KOPT-K1 (cell line): ENCODE data around the gene RAB3C.
"Not testable (repeated sequence)": the region's sequence is repeated elsewhere in the genome, so short reads cannot be mapped to it uniquely, and the experiment has no call there.

Source experiments
- H3K27ac ChIP-seq: fragments of 200-600 bp; sonication (generic); 2 replicates; pipeline ENCODE4 v1.5.1; 2016; ENCODE audit warnings: antibody characterized with exemption, mild to moderate bottlenecking, low read depth, low read length; ENCODE audit not compliant: poor library complexity, severe bottlenecking
- H3K36me3 ChIP-seq: fragments of 200-600 bp; sonication (generic); 2 replicates; pipeline ENCODE4 v1.5.1; 2017; ENCODE audit warnings: antibody characterized with exemption, mild to moderate bottlenecking, low read length, moderate library complexity; ENCODE audit not compliant: insufficient read depth
- H3K9me3 ChIP-seq: fragments of 200-600 bp; sonication (generic); 2 replicates; pipeline ENCODE4 v1.5.1; 2017; ENCODE audit warnings: antibody characterized with exemption, low read length, mild to moderate bottlenecking; ENCODE audit not compliant: insufficient read depth, poor library complexity, severe bottlenecking

RAB3C gene, protein sequence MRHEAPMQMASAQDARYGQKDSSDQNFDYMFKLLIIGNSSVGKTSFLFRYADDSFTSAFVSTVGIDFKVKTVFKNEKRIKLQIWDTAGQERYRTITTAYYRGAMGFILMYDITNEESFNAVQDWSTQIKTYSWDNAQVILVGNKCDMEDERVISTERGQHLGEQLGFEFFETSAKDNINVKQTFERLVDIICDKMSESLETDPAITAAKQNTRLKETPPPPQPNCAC

DNA sequence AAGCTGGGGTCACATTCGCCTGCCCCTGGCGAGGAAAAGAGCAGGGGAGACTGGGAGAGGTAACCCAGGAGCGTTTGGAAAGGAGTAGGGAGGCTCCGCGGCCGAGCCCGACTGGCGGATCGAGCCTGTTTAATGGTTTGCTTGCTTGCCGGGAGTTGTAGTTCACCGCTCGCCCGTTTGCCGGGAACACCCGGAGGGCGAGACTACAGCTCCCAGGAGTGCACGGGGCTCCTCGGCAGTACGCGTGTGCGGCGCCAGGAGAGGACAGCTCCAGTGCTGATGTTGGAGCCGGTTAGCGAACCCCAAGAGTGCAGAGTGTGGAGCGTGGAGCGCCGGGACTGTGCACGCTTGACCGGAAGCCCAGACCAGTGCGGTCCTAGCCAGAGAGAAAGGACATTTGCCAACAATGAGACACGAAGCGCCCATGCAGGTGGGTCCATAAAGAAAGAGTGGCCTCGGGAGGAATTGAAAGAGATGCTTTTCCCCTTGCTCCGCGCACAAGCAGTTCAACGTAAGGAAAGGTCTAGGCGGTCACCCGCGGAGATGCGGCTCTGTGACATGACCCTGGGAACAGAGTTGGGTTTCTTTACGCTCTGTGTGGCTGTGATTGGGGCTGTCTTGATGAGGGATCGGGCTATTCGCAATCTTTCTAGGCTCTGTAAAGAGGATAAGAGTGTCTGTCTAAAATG, at the start of gene RAB3C:
Gene RAB3C (plus strand): TSS at position 273 of the 689 bp plus-strand sequence. CDS start 134 bp downstream, at position 407.
- H3K9me3 ChIP-seq = no peaks in the 10 kb centered on the region
- H3K36me3 ChIP-seq = no peaks in the 10 kb centered on the region
- H3K27ac ChIP-seq = no peak within 1 kb of the TSS

DNA sequence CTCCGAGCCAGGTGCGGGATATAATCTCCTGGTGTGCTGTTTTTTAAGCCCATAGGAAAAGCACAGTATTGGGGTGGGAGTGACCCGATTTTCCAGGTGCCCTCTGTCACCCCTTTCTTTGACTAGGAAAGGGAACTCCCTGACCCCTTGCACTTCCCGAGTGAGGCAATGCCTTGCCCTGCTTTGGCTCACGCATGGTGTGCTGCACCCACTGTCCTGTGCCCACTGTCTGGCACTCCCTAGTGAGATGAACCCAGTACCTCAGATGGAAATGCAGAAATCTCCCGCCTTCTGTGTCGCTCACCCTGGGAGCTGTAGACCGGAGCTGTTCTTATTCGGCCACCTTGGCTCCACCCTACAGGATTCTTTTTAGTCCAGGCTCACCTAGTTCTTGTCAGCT, 40.9 kb upstream of the RAB3C start:
- H3K36me3 ChIP-seq, H3K27ac ChIP-seq, H3K9me3 ChIP-seq: not testable (repeated sequence)

GRCh38 chr5:58542709-58543108, 40.2 kb upstream of the RAB3C start:
- no peaks in the 10 kb centered on the region for H3K36me3 ChIP-seq
- H3K27ac ChIP-seq = no peak overlapping the region
- H3K9me3 ChIP-seq = no peaks in the 10 kb centered on the region

GRCh38 chr5:58543723-58544122, 39.2 kb upstream of the RAB3C start:
- H3K9me3 ChIP-seq = no peaks in the 10 kb centered on the region
- no peaks in the 10 kb centered on the region for H3K36me3 ChIP-seq
- H3K27ac ChIP-seq = no peak overlapping the region

- H3K36me3 ChIP-seq = no peaks in the 10 kb centered on the region
- no peak overlapping the region for H3K27ac ChIP-seq
Measured at GRCh38 chr5:58544195-58544594, 38.7 kb upstream of the RAB3C start.

GRCh38 chr5:58544926-58545325, 37.9 kb upstream of the RAB3C start:
- no peak overlapping the region for H3K27ac ChIP-seq
- H3K36me3 ChIP-seq = no peaks in the 10 kb centered on the region
- no peaks in the 10 kb centered on the region for H3K9me3 ChIP-seq

More at GRCh38 chr5:58544195-58544594, 38.7 kb upstream of the RAB3C start:
- H3K9me3 ChIP-seq = no peaks in the 10 kb centered on the region

- Histone ChIP-seq H3K27ac (no peak overlapping the region), H3K9me3 (no peaks in the 10 kb centered on the region), H3K36me3 (no peaks in the 10 kb centered on the region)
Measured at GRCh38 chr5:58545912-58546311, 37.0 kb upstream of the RAB3C start.

DNA sequence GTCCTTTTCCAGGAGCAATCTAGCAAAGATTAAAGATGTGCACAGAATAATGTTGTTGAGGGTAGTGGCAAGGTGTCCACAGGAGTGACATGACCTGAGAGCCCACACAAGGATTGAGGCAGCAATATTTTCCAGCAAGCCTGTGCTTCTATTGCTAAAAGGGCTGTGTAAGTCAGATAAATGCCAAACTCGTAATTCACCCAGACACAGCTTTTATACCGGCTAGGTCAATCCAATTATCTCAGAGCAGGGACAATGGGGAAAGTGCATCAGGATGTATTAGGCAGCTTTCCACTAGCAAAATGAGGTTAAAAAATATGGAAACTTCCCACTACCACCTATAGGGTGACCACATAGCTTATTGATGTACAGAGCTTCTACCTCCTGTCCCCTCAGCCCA, 34.8 kb upstream of the RAB3C start:
- Histone ChIP-seq H3K27ac (no peak overlapping the region), H3K9me3 (no peaks in the 10 kb centered on the region), H3K36me3 (no peaks in the 10 kb centered on the region)

DNA sequence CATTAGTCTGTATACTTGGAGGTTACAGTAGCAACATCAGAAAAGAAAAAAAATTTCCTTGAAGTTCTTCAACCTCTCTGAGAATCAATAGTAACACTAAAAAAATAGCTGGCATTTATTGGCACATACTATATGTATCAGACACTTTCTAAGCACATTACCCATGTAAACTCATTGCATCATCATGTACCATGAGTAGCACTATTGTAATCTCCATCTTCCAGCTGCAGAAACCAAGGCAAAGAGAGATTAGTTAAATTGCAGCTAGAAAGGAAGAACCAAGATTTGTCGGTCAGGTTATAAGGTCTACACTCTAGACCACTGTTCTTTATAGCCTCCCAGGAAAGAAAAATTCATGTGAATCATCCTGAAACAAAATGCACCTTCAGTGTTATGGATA, 31.4 kb upstream of the RAB3C start:
- Histone ChIP-seq H3K36me3 (no peaks in the 10 kb centered on the region), H3K9me3 (no peaks in the 10 kb centered on the region), H3K27ac (no peak overlapping the region)

DNA sequence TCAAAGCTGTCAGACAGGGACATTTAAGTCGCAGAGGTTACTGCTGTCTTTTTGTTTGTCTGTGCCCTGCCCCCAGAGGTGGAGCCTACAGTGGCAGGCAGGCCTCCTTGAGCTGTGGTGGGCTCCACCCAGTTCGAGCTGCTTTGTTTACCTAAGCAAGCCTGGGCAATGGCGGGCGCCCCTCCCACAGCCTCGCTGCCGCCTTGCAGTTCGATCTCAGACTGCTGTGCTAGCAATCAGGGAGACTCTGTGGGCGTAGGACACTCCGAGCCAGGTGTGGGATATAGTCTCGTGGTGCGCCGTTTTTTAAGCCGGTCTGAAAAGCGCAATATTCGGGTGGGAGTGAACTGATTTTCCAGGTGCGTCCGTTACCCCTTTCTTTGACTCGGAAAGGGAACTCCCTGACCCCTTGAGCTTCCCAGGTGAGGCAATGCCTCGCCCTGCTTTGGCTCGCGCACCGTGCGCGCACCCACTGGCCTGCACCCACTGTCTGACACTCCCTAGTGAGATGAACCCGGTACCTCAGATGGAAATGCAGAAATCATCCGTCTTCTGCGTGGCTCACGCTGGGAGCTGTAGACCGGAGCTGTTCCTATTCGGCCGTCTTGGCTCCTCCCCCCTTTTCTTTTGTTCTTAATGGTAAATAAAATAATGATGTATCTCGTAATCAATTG, 25.1 kb upstream of the RAB3C start:
- not testable (repeated sequence) for H3K36me3 ChIP-seq, H3K9me3 ChIP-seq, H3K27ac ChIP-seq

DNA sequence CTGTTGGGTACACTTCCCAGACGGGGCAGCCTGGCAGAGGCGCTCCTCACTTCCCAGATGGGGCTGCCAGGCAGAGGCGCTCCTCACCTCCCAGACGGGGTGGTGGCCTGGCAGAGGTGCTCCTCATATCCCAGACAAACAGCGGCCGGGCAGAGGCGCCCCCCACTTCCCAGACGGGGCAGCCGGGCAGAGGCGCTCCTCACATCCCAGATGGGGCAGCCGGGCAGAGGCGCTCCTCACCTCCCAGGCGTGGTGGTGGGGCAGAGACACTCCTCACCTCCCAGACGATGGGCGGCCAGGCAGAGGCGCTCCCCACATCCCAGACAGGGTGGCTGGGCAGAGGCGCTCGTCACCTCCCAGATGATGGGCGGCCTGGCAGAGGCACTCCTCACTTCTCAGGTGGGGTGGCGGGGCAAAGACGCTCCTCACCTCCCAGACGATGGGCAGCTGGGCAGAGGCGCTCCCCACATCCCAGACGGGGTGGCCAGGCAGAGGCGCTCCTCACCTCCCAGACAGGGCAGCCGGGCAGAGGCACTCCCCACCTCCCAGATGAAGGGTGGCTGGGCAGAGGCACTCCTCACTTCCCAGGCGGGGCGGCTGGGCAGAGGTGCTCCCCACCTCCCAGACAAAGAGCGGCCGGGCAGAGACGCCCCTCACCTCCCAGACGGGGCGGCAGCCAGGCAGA, 19.7 kb upstream of the RAB3C start:
- not testable (repeated sequence) for H3K36me3 ChIP-seq, H3K27ac ChIP-seq, H3K9me3 ChIP-seq

DNA sequence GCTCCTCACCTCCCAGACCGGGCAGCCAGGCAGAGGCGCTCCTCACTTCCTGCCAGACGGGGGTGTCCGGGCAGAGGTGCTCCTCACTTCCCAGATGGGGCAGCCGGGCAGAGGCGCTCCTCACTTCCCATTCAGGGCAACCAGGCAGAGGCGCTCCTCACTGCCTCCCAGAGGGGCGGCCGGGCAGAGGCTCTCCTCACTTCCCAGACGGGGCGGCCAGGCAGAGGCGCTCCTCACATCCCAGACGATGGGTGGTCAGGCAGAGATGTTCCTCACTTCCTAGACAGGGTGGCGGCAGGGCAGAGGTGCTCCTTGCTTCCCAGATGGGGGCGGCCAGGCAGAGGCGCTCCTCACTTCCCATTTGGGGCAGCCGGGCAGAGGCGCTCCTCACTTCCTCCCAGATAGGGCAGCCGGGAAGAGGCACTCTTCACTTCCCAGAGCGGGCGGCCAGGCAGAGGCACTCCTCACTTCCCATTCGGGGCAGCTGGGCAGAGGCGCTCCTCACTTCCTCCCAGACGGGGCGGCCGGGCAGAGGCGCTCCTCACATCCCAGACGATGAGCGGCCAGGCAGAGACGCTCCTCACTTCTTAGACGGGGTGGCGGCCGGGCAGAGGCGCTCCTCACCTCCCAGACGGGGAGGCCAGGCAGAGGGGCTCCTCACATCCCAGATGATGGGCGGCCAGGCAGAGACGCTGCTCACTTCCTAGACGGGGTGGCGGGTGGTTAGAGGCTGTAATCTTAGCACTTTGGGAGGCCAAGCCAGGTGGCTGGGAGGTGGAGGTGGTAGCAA, 18.6 kb upstream of the RAB3C start:
- H3K9me3 ChIP-seq, H3K36me3 ChIP-seq, H3K27ac ChIP-seq: not testable (repeated sequence)

DNA sequence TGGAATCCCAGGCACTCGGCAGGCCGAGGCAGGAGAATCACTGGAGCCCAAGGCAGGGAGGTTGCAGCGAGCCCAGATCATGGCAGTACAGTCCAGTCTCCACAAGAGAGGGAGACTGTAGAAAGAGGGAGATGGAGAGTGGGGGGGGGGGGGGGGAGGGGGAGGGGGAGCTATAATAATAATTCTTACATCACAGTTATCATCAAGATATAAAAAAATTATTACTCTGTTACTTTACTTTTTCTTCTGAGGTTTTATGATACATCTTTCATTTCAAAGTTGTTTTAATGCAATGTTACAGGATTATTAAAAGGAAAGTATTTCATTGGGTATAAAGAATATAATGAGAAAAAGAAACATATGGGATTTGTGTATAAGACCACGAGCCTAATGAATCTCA, 17.8 kb upstream of the RAB3C start:
- no peaks in the 10 kb centered on the region for H3K36me3 ChIP-seq
- H3K27ac ChIP-seq = no peak overlapping the region
- H3K9me3 ChIP-seq = peaks cover 7% of the 10 kb centered on the region

- H3K27ac ChIP-seq = no peak overlapping the region
- H3K9me3 ChIP-seq = no peaks in the 10 kb centered on the region
- H3K36me3 ChIP-seq = no peaks in the 10 kb centered on the region
Measured at GRCh38 chr5:58571501-58571900, 11.4 kb upstream of the RAB3C start.

DNA sequence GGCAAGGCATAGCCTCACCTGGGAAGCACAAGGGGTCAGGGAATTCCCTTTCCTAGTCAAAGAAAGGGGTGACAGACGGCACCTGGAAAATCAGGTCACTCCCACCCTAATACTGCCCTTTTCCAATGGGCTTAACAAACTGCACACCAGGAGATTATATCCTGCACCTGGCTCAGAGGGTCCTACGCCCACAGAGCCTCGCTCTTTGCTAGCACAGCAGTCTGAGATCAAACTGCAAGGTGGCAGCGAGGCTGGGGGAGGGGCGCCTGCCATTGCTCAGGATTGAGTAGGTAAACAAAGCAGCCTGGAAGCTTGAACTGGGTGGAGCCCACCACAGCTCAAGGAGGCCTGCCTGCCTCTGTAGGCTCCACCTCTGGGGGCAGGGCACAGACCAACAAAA, 9.9 kb upstream of the RAB3C start:
- not testable (repeated sequence) for H3K27ac ChIP-seq

More for the DNA sequence above, 9.9 kb upstream of the RAB3C start:
- not testable (repeated sequence) for H3K36me3 ChIP-seq, H3K9me3 ChIP-seq
